ENCODE measurements around the gene SEC23A. TPM values are rescaled to one million over a fixed set of nuclear protein-coding genes. Genes with fewer than 3 reads are reported as not detected.

The SEC23A gene
- total RNA-seq, 4 donors from 2014 or later = 33.8 to 59.1 (median 50.3) TPM

DNA sequence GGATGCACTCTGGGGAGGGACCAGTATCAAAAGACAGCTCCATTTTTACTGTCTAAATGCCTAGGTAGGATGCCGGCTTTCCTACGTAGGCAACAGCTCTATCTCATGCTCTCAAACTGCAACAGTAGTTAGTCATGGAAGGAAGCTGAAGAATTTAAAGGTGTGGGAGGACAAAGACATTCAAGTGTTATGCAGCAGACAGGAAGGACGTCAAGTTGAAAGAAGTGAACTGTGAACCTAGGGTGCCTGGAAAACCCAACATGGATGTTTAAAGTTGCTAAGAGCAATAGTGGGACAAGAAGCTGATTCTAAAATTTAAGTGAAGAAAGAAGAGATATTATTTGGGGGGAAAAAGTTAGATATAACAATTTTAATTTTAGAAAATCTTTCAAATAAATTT, 5.9 kb downstream of the SEC23A start:
- H3K4me1 ChIP-seq = peaks cover 11% of the 10 kb centered on the region
- 50% methylated on average over 3 of the region's 3 CpGs for WGBS
- no peak for DNase-seq (ENCODE audit: low spot score in 2 of 2)
- no peaks in the 10 kb centered on the region for H3K9me3 ChIP-seq
- no peak overlapping the region for H3K4me3 ChIP-seq
- no peak overlapping the region for H3K27ac ChIP-seq
- TF ChIP-seq POLR2AphosphoS5 (IDR thresholded peaks at IDR 0.05) = no peak
- TF ChIP-seq POLR2A (IDR thresholded peaks at IDR 0.05) = no peak
- TF ChIP-seq EP300 (IDR thresholded peaks at IDR 0.05) = no peak
- TF ChIP-seq, protein P1, sequence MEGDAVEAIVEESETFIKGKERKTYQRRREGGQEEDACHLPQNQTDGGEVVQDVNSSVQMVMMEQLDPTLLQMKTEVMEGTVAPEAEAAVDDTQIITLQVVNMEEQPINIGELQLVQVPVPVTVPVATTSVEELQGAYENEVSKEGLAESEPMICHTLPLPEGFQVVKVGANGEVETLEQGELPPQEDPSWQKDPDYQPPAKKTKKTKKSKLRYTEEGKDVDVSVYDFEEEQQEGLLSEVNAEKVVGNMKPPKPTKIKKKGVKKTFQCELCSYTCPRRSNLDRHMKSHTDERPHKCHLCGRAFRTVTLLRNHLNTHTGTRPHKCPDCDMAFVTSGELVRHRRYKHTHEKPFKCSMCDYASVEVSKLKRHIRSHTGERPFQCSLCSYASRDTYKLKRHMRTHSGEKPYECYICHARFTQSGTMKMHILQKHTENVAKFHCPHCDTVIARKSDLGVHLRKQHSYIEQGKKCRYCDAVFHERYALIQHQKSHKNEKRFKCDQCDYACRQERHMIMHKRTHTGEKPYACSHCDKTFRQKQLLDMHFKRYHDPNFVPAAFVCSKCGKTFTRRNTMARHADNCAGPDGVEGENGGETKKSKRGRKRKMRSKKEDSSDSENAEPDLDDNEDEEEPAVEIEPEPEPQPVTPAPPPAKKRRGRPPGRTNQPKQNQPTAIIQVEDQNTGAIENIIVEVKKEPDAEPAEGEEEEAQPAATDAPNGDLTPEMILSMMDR (IDR thresholded peaks at IDR 0.05) = no peak
- peaks cover 23% of the 10 kb centered on the region for H3K36me3 ChIP-seq
- no peaks in the 10 kb centered on the region for H3K27me3 ChIP-seq

DNA sequence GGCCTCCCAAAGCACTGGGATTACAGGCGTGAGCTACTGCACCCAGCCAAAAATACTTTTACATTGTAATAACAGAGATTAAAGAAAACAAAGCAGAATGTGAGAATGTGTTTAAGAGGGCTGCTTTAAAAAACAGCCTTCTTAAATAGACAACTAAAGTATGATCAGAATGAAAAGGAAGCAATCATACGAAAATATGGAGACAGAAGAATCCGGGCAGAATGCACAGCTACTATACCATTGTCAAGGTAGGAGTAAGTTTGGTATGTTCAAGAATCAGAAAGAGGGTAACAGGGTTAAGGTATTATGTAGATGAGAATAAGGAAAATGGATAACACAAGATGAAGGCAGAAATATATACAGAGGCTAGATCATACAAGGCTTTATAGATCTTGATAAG, 8.5 kb downstream of the SEC23A start:
- peaks cover 4% of the 10 kb centered on the region for H3K4me1 ChIP-seq
- WGBS = 88% methylated on average over 3 of the region's 3 CpGs
- TF ChIP-seq POLR2A (IDR thresholded peaks at IDR 0.05) = no peak
- TF ChIP-seq, protein P1 (IDR thresholded peaks at IDR 0.05) = no peak
- TF ChIP-seq POLR2AphosphoS5 (IDR thresholded peaks at IDR 0.05) = no peak
- TF ChIP-seq EP300 (IDR thresholded peaks at IDR 0.05) = no peak

DNA sequence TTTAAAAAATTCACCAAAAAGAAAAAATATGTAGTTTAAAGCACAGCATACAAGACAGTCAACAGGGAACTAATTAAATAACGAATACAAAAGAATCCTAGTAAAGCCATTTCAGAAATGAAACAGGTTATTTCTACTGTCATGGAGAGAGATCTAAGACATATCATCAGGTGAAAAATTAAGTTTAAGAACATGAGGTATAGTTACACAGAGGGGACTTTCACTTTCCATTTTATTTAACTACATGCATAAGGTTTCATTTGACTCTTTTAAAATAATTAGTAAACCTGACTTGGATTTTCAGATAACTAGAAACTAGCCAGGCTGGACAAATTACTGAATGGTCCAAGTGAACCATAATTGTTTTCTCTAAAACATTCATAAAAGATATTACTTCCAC, 11.3 kb downstream of the SEC23A start:
- no peak for DNase-seq (ENCODE audit: low spot score in 2 of 2)
- Histone ChIP-seq H3K27ac (no peak overlapping the region), H3K36me3 (peaks cover 64% of the 10 kb centered on the region), H3K9me3 (no peaks in the 10 kb centered on the region), H3K27me3 (no peaks in the 10 kb centered on the region), H3K4me1 (no peaks in the 10 kb centered on the region), H3K4me3 (no peak overlapping the region)
- WGBS = 93% methylated on average over 1 of the region's 1 CpG
- TF ChIP-seq POLR2A (IDR thresholded peaks at IDR 0.05) = no peak
- TF ChIP-seq POLR2AphosphoS5 (IDR thresholded peaks at IDR 0.05) = no peak
- no peak for TF ChIP-seq EP300 (IDR thresholded peaks at IDR 0.05)

More for the DNA sequence above, 8.5 kb downstream of the SEC23A start:
- DNase-seq (ENCODE audit: low spot score in 2 of 2) = no peak
- Histone ChIP-seq H3K27me3 (no peaks in the 10 kb centered on the region), H3K9me3 (no peaks in the 10 kb centered on the region), H3K36me3 (peaks cover 49% of the 10 kb centered on the region), H3K27ac (no peak overlapping the region), H3K4me3 (no peak overlapping the region)

DNA sequence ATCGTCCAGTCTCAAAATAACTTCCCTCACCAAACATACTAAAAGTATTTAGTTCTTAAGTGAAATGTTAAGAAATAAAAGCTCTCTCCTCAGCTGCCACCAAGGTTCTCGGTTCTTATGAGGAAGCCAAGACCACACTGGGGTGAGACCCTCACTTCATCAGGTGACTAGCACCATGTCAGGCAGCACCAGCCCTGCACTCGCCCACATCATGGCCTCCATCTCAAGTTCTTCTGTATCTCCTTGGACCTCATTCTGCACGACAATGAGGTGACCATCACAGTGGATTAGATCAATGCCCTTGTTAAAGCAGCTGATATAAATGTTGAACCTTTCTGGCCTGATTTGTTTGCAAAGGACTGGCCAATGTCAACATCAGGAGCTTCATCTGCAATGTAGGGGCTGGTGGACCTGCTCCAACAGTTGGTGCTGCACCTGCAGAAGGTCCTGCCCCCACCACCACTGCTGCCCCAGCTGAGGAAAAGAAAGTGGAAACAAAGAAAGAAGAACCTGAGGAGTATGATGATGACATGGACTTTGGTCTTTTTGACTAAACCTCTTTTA, 12.4 kb downstream of the SEC23A start:
- TF ChIP-seq EP300 (IDR thresholded peaks at IDR 0.05) (no peak), POLR2A (IDR thresholded peaks at IDR 0.05) (no peak), POLR2AphosphoS5 (IDR thresholded peaks at IDR 0.05) (no peak)
- TF ChIP-seq, protein P1 (IDR thresholded peaks at IDR 0.05) = no peak
- H3K36me3 ChIP-seq = peaks cover 73% of the 10 kb centered on the region
- H3K27me3 ChIP-seq = no peaks in the 10 kb centered on the region
- no peak overlapping the region for H3K4me3 ChIP-seq
- no peak overlapping the region for H3K27ac ChIP-seq
- WGBS = 93% methylated on average over 4 of the region's 4 CpGs
- DNase-seq (ENCODE audit: low spot score in 2 of 2) = no peak
- no peaks in the 10 kb centered on the region for H3K4me1 ChIP-seq
- H3K9me3 ChIP-seq = no peaks in the 10 kb centered on the region

DNA sequence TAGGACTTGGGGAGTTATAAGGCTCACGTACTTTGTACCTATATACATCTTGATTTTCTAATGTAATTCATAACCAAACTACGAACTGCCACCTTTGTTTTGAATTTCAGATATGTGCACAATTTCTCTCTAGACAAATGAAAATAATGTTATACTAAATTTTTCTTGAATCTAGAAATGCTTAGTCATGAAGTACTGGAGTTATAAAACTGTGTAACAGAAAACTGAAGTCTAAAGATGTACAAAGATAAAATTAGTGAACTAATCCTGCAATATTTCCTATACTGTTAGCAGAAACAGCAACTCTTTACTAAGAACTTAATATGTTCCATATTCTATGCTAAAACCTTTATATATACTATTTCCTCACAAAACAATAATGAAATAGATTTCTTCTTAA, 15.5 kb downstream of the SEC23A start:
- no peak overlapping the region for H3K27ac ChIP-seq
- H3K4me3 ChIP-seq = no peak overlapping the region
- H3K4me1 ChIP-seq = no peaks in the 10 kb centered on the region
- 95% methylated on average over 2 of the region's 2 CpGs for WGBS
- peaks cover 83% of the 10 kb centered on the region for H3K36me3 ChIP-seq
- H3K9me3 ChIP-seq = no peaks in the 10 kb centered on the region
- no peak for DNase-seq (ENCODE audit: low spot score in 2 of 2)
- no peaks in the 10 kb centered on the region for H3K27me3 ChIP-seq
- no peak for TF ChIP-seq POLR2AphosphoS5 (IDR thresholded peaks at IDR 0.05)
- TF ChIP-seq POLR2A (IDR thresholded peaks at IDR 0.05) = no peak
- TF ChIP-seq, protein P1 (IDR thresholded peaks at IDR 0.05) = no peak
- TF ChIP-seq EP300 (IDR thresholded peaks at IDR 0.05) = no peak

DNA sequence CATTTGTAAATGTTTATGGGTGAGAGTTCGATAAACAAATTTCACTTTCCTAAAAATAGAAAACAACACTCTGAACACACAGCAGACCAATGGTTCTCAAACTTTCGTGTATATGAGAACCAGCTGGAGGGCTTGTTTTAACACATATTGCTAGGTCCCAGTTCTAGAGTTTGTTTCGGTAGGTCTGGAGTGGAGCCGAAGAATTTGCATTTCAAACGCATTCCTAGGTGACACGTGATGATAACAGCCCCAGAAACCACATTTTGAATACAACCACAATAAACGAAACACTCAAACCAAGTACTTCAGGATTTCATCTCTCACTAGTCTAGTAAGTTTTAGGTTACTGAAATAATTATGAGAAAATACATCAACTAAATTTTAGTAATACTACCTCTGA, 17.1 kb downstream of the SEC23A start:
- Histone ChIP-seq H3K9me3 (no peaks in the 10 kb centered on the region), H3K4me3 (no peak overlapping the region), H3K27me3 (no peaks in the 10 kb centered on the region), H3K4me1 (no peaks in the 10 kb centered on the region), H3K36me3 (peaks cover 78% of the 10 kb centered on the region), H3K27ac (no peak overlapping the region)
- TF ChIP-seq, protein P1 (IDR thresholded peaks at IDR 0.05) = no peak
- TF ChIP-seq POLR2AphosphoS5 (IDR thresholded peaks at IDR 0.05) = no peak
- no peak for TF ChIP-seq POLR2A (IDR thresholded peaks at IDR 0.05)
- TF ChIP-seq EP300 (IDR thresholded peaks at IDR 0.05) = no peak
- 72% methylated on average over 7 of the region's 7 CpGs for WGBS
- no peak for DNase-seq (ENCODE audit: low spot score in 2 of 2)

Data from suprapubic skin (tissue), 4 donors.